ENCODE results near the gene LRRC7. TPM values are rescaled to one million over a fixed set of nuclear protein-coding genes. Genes with fewer than 3 reads are reported as not detected.

The LRRC7 gene
- total and polyA plus RNA-seq, 2 experiments from 2014 or later = 1.2 TPM; not detected in 1

DNA sequence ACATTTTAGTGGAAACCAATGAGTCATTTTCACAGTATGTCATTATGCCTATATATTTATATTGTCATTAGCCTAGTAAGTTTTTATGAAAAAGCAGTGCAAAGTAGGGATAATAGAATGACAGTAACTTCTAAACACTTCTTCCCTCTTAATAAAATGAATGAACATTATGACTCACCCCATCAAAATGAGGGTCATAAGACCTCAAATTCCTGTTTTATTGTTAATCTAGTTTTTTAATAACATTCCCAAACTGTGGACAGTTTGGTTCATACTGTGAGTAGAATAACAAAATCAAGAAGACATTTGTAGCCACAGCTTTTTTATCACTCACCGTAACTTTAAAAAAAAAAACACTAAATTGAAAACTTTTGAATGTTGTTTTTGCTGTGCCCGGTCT is 477.1 kb downstream of the LRRC7 start:
- peaks cover 7% of the 10 kb centered on the region; the same call in 2 of the 3 replicates for H3K4me1 Mint-ChIP-seq
- Histone ChIP-seq H3F3A (replicated peaks; ENCODE audit: low read depth) (no peaks in the 10 kb centered on the region), H3K36me3 (ENCODE audit: insufficient read depth) (no peaks in the 10 kb centered on the region), H3K4me1 (ENCODE audit: insufficient read depth) (no peaks in the 10 kb centered on the region), H3K4me2 (no peak overlapping the region), H3K27me3 (ENCODE audit: insufficient read depth) (no peaks in the 10 kb centered on the region), H3K4me3 (no peak overlapping the region), H3K9me2 (ENCODE audit: insufficient read depth) (no peaks in the 10 kb centered on the region), H3K27ac (ENCODE audit: low read depth) (no peak overlapping the region), H3K79me2 (replicated peaks; ENCODE audit: insufficient read depth) (no peaks in the 10 kb centered on the region), H2AFZ (no peak overlapping the region), H4K20me1 (replicated peaks; ENCODE audit: insufficient read depth) (no peaks in the 10 kb centered on the region)
- no peak for DNase-seq (ENCODE audit: low spot score)
- ATAC-seq = no peak
- H3K4me3 Mint-ChIP-seq = no peak overlapping the region
- H3K27me3 Mint-ChIP-seq (ENCODE audit: insufficient read depth, low read depth, poor library complexity) = no peaks in the 10 kb centered on the region
- H3K27ac Mint-ChIP-seq = no peak overlapping the region
- no peaks in the 10 kb centered on the region for H3K36me3 Mint-ChIP-seq (ENCODE audit: low read depth)
- no peak for TF ChIP-seq POLR2AphosphoS5 (IDR thresholded peaks at IDR 0.05; ENCODE audit: low read depth)
- no peak for TF ChIP-seq JUNB (IDR thresholded peaks at IDR 0.05; ENCODE audit: unreplicated experiment)
- TF ChIP-seq, protein P1, sequence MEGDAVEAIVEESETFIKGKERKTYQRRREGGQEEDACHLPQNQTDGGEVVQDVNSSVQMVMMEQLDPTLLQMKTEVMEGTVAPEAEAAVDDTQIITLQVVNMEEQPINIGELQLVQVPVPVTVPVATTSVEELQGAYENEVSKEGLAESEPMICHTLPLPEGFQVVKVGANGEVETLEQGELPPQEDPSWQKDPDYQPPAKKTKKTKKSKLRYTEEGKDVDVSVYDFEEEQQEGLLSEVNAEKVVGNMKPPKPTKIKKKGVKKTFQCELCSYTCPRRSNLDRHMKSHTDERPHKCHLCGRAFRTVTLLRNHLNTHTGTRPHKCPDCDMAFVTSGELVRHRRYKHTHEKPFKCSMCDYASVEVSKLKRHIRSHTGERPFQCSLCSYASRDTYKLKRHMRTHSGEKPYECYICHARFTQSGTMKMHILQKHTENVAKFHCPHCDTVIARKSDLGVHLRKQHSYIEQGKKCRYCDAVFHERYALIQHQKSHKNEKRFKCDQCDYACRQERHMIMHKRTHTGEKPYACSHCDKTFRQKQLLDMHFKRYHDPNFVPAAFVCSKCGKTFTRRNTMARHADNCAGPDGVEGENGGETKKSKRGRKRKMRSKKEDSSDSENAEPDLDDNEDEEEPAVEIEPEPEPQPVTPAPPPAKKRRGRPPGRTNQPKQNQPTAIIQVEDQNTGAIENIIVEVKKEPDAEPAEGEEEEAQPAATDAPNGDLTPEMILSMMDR (conservative IDR thresholded peaks at IDR 0.05; ENCODE audit: low read depth in 2 of 2) = no peak
- TF ChIP-seq, protein P2, sequence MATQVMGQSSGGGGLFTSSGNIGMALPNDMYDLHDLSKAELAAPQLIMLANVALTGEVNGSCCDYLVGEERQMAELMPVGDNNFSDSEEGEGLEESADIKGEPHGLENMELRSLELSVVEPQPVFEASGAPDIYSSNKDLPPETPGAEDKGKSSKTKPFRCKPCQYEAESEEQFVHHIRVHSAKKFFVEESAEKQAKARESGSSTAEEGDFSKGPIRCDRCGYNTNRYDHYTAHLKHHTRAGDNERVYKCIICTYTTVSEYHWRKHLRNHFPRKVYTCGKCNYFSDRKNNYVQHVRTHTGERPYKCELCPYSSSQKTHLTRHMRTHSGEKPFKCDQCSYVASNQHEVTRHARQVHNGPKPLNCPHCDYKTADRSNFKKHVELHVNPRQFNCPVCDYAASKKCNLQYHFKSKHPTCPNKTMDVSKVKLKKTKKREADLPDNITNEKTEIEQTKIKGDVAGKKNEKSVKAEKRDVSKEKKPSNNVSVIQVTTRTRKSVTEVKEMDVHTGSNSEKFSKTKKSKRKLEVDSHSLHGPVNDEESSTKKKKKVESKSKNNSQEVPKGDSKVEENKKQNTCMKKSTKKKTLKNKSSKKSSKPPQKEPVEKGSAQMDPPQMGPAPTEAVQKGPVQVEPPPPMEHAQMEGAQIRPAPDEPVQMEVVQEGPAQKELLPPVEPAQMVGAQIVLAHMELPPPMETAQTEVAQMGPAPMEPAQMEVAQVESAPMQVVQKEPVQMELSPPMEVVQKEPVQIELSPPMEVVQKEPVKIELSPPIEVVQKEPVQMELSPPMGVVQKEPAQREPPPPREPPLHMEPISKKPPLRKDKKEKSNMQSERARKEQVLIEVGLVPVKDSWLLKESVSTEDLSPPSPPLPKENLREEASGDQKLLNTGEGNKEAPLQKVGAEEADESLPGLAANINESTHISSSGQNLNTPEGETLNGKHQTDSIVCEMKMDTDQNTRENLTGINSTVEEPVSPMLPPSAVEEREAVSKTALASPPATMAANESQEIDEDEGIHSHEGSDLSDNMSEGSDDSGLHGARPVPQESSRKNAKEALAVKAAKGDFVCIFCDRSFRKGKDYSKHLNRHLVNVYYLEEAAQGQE (IDR thresholded peaks at IDR 0.05; ENCODE audit: unreplicated experiment) = no peak
- TF ChIP-seq EZH2 (IDR thresholded peaks at IDR 0.05; ENCODE audit: low read depth, unreplicated experiment) = no peak
- TF ChIP-seq, protein P3, sequence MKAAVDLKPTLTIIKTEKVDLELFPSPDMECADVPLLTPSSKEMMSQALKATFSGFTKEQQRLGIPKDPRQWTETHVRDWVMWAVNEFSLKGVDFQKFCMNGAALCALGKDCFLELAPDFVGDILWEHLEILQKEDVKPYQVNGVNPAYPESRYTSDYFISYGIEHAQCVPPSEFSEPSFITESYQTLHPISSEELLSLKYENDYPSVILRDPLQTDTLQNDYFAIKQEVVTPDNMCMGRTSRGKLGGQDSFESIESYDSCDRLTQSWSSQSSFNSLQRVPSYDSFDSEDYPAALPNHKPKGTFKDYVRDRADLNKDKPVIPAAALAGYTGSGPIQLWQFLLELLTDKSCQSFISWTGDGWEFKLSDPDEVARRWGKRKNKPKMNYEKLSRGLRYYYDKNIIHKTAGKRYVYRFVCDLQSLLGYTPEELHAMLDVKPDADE (IDR thresholded peaks at IDR 0.05) = no peak
- no peak for TF ChIP-seq ZNF114 (CRISPR knock-in tag; IDR thresholded peaks at IDR 0.05)
- TF ChIP-seq EZH2phosphoT487 (IDR thresholded peaks at IDR 0.05; ENCODE audit: unreplicated experiment) = no peak
- no peak for TF ChIP-seq CREB1 (CRISPR knock-in tag; IDR thresholded peaks at IDR 0.05; ENCODE audit: low read depth)
- no peak for TF ChIP-seq NANOG (IDR thresholded peaks at IDR 0.05; ENCODE audit: borderline replicate concordance)
- TF ChIP-seq, protein P4, sequence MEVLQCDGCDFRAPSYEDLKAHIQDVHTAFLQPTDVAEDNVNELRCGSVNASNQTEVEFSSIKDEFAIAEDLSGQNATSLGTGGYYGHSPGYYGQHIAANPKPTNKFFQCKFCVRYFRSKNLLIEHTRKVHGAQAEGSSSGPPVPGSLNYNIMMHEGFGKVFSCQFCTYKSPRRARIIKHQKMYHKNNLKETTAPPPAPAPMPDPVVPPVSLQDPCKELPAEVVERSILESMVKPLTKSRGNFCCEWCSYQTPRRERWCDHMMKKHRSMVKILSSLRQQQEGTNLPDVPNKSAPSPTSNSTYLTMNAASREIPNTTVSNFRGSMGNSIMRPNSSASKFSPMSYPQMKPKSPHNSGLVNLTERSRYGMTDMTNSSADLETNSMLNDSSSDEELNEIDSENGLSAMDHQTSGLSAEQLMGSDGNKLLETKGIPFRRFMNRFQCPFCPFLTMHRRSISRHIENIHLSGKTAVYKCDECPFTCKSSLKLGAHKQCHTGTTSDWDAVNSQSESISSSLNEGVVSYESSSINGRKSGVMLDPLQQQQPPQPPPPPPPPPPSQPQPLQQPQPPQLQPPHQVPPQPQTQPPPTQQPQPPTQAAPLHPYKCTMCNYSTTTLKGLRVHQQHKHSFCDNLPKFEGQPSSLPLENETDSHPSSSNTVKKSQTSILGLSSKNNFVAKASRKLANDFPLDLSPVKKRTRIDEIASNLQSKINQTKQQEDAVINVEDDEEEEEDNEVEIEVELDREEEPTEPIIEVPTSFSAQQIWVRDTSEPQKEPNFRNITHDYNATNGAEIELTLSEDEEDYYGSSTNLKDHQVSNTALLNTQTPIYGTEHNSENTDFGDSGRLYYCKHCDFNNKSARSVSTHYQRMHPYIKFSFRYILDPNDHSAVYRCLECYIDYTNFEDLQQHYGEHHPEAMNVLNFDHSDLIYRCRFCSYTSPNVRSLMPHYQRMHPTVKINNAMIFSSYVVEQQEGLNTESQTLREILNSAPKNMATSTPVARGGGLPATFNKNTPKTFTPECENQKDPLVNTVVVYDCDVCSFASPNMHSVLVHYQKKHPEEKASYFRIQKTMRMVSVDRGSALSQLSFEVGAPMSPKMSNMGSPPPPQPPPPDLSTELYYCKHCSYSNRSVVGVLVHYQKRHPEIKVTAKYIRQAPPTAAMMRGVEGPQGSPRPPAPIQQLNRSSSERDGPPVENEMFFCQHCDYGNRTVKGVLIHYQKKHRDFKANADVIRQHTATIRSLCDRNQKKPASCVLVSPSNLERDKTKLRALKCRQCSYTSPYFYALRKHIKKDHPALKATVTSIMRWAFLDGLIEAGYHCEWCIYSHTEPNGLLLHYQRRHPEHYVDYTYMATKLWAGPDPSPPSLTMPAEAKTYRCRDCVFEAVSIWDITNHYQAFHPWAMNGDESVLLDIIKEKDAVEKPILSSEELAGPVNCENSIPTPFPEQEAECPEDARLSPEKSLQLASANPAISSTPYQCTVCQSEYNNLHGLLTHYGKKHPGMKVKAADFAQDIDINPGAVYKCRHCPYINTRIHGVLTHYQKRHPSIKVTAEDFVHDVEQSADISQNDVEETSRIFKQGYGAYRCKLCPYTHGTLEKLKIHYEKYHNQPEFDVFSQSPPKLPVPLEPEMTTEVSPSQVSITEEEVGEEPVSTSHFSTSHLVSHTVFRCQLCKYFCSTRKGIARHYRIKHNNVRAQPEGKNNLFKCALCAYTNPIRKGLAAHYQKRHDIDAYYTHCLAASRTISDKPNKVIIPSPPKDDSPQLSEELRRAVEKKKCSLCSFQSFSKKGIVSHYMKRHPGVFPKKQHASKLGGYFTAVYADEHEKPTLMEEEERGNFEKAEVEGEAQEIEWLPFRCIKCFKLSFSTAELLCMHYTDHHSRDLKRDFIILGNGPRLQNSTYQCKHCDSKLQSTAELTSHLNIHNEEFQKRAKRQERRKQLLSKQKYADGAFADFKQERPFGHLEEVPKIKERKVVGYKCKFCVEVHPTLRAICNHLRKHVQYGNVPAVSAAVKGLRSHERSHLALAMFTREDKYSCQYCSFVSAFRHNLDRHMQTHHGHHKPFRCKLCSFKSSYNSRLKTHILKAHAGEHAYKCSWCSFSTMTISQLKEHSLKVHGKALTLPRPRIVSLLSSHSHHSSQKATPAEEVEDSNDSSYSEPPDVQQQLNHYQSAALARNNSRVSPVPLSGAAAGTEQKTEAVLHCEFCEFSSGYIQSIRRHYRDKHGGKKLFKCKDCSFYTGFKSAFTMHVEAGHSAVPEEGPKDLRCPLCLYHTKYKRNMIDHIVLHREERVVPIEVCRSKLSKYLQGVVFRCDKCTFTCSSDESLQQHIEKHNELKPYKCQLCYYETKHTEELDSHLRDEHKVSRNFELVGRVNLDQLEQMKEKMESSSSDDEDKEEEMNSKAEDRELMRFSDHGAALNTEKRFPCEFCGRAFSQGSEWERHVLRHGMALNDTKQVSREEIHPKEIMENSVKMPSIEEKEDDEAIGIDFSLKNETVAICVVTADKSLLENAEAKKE (CRISPR knock-in tag; IDR thresholded peaks at IDR 0.05) = no peak
- TF ChIP-seq ZNF331 (CRISPR knock-in tag; IDR thresholded peaks at IDR 0.05; ENCODE audit: low read depth) = no peak
- TF ChIP-seq STAT1 (IDR thresholded peaks at IDR 0.05; ENCODE audit: unreplicated experiment) = no peak
- H3K9me3 Mint-ChIP-seq = no peaks in the 10 kb centered on the region
